ENCODE results near the gene OTX1.

Gene OTX1

DNA sequence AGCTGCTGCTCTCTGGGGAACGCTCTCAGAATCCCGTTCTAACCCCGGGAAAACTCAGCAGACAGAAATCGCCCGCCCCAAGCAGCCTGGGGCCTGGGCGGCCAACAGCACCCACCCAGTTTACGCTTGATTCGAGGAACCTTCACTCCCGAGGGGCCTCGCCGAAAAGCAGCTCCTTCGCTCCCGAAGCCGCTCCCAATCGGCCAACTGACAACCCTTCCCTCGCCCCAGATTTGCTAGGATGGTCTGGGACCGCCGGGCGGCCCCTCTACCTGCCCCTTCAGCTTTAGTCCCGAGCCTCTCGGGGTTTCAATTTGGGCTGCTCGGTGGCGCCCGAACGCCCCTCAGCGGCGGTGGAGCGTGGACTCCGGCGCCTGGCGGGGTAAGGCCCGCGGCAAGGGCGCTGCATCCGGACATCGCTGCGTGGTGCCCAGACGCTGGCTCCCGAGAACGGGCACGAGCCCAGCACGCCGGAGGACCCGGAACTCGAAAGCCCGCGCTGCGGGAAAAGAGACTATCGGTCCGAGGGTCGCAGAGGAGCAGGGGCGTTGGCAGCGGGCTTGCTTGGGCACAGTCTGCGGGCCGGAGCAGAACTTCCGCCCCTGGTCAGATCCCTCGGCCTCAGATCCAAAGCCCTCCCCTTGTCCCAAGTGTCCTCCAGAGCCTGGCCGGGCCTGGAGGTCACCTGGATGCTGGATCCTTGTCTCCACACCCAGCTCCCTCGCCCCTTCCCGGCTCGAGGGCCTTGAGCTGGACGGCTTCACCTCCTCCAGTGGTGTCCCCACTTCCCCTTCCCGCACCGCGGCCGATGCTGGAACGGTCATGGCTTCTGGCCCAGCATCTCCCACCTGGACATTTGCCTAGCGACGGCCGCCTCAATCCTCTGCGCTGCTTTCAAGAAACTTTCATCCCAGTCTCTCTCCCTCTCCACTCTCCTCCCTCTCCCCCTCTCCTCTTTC lies 3.0 kb upstream of the OTX1 start:
- no peak for DNase-seq

- DNase-seq, result no peak
Observed at GRCh38 chr2:63048367-63049171, 2.1 kb upstream of the OTX1 start.

GRCh38 chr2:63049211-63049969 lies 1.2 kb upstream of the OTX1 start:
- no peak for DNase-seq

GRCh38 chr2:63049970-63050333 lies 678 bp upstream of the OTX1 start:
- peak; percentile 57 for DNase-seq

- peak; percentile 29 for DNase-seq
Observed at GRCh38 chr2:63051042-63051794, 588 bp downstream of the OTX1 start.

GRCh38 chr2:63051795-63052333 lies 1.2 kb downstream of the OTX1 start:
- DNase-seq, result no peak

DNA sequence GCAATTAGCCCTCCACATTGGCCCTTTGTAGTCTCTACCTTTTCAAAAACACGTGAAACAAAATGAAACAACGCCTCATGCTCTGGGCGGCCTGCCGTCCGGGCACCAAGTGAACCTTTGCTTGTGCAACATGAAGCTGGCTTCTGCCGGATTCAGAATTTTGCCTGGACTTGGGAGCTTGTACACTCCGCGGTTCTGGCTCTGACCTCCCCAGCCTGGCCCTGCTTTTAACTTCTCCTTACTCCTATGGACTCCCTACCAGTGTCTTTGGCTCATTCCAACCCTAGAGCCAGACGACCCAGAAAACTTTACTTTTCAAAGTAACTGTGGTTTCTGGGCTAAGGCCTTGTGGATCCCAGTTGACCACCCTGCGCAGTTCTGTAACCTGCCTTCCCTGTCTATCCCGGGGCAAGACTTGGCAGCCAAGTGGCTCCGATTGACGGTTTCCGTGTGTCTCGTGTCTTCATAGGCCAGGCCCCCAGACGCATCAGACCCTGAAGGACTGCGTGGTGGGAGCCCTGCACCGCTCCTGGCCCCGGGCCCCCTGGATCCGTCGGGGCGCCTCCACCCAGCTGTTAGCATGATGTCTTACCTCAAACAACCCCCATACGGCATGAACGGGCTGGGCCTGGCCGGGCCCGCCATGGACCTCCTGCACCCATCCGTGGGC lies 1.9 kb downstream of the OTX1 start:
- no peak for DNase-seq

DNA sequence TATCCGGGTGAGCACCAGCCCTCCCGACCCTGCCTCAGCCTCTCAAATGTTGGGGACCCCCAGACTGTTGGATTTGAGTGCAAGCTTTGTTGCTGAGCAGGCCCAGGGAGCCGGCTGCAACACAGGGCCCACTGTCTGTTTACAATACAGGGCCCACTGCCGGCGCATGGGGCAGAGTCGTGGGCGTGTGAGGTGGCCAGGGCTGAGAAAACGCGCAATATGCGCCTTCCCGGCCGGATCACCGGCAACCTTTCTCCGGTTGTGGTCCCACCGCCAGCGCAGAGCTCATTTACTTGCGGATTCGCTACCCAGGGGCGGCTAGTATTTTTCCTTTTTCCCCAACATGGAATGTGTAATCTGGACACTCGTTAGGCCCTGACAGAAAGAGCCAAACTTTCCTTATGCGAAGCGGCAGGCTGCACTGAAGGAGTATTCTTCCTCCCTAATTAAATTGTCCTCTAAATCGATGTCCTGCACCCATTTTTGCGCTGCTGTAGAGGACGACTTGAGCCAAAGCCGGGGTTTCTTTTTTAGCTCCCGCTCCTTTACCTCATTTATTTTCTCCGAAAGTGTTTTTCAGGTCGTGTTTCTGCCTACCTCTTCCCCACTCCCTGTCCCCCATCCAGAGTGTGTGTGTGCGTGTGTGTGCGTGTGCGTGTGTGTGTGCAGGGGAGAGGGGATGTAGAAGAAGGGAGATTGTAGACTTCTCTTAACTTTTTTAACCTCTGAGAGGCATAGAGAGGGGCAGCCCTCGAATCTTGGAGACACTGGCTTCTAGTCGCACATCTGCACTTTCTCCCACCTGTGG lies 2.7 kb downstream of the OTX1 start:
- no peak for DNase-seq

DNA sequence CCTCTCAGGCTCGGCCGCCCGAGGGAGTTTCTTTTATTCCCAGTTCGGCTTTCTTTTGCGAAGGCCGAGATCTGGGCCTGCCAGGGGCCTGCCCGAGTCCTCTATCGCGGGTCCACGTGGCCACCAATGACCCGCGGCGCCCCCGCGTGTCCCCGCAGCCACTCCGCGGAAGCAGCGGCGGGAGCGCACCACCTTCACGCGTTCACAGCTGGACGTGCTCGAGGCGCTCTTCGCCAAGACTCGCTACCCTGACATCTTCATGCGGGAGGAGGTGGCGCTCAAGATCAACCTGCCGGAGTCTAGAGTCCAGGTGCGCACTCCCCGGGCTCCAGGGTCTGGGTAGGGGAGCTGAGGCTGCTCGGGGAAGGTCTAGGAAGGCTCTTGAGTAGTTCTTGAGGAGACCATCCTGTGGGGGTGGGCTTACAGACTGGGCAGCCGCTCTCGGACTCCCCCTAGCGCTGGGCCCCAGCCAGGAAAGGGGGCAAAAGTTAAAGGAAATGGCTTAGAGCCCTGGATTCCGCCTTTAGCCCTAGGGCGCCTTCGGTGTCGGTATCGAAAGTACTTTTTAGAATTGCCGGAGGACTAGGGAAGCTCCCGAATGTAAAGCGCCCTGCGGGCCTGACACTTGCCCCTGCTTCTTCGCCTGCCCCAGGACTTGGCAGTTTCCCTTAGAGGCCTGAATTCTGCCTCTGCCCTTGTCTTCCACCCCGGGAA lies 3.4 kb downstream of the OTX1 start:
- no peak for DNase-seq

GRCh38 chr2:63054841-63055225 lies 4.2 kb downstream of the OTX1 start:
- no peak for DNase-seq

GRCh38 chr2:63055226-63056106 lies 4.8 kb downstream of the OTX1 start:
- DNase-seq, result no peak

DNA sequence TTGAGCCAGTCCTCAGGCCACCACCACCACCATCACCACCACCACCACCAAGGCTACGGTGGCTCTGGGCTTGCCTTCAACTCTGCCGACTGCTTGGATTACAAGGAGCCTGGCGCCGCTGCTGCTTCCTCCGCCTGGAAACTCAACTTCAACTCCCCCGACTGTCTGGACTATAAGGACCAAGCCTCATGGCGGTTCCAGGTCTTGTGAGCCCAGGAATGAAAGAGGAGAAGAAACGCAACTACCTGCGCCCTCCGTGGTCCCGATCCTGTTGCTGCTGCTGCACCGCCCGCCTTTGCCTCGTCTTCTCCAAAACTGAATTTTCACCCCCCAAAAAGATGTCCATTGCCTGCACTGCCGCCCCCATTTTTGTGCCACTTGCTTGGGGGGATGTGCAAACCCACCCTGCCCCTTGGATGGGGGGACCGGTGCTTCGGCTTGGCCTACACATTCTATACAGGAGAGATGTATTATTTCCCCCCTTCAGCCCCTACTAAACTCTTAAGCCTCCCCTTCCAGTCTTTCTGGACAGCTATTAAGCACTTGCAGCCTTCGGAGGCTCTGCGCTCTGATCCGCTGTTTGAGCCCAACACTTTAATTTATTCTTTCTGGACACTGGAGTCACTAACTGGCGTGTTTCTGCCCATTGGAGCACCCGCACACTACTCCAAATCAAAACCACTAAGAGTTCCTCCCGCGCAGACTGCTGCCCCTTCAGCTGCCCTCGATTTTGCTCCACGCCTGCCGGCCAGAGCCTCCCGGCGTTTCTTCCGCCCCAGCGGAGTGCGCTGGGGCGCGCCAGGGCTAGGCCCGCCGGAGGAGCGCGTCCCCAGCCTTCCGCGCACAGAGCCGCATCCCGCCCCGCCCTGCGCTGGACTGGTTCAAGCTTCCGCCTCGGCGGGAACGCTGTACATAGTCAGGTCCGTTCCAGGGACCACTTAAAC lies 5.7 kb downstream of the OTX1 start:
- no peak for DNase-seq

GRCh38 chr2:63057249-63058143 lies 6.9 kb downstream of the OTX1 start:
- no peak for DNase-seq

- no peak for DNase-seq
Observed at GRCh38 chr2:63058144-63058920, 7.7 kb downstream of the OTX1 start.

DNA sequence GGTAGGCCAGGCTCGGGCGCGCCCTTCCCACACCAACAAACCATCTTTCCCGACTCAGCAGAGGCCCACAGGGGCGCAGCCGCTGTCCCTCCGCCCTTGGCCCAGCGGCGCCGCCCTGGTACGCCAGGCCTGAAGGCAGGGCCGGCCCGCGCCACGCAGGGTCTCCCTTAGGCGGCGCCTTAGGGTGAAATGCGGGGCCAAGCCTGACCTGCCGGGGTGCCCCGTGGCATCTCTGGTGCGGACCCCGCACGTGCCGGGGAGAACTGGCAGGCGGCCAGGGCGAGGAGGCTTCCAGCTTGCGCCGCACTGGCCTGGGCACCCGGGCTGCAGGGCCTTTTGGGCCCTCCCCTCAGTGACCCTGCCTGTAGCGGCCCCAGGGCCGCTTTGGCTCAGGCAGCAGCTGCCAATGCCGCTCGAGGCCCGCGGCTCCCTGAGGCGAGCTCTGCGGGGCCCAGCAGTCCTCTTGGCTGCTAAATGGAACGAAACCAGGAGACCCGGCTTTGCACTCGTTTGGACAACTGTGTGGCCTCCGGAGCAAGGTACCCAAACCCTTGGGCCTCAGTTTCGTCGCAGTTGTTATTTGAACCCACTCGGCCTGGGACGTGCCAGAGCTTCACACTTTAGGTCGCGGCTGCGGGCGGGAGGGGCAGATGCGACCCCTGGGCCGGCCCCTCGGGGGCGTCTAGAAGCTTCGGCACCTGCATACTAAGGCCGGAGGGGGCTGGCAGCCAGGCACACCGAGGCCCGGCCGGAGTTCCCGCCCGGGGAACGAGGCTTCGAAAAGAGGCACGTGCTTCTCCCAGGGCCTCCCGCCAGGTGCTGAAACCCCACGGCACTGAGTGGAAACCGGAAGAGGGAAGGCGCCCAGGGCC lies 8.5 kb downstream of the OTX1 start:
- DNase-seq, result no peak

Data from RPMI8226 (cell line).